HuH-7.5 (cell line): Measurements from ENCODE around the gene NOL11.
"Not testable (repeated sequence)": the region's sequence is repeated elsewhere in the genome, so short reads cannot be mapped to it uniquely, and the experiment has no call there.

Experiments
- DNase-seq: peaks from one replicate; pipeline ENCODE4 v3.0.0; 2011; ENCODE audit warnings: low spot score

The NOL11 gene

DNA sequence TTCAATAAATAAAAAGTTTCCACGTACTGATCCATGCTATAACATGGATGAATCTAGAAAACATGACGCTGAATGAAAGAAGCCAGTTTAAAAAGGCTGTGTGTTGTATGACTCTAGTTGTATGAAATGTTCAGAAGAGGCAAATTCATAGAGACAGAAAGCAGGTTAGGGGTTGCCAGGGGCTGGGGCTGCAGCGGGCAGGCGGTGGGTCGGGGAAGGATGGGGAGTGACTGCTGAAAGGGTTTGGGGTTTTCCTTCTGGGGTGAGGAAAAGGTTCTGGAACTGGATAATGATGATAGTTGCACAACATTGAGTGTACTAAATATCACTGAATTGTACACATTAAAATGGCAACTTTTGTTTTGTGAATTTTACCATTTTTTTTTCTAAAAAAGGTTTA lies 36.3 kb downstream of the NOL11 start:
- DNase-seq = no peak

DNA sequence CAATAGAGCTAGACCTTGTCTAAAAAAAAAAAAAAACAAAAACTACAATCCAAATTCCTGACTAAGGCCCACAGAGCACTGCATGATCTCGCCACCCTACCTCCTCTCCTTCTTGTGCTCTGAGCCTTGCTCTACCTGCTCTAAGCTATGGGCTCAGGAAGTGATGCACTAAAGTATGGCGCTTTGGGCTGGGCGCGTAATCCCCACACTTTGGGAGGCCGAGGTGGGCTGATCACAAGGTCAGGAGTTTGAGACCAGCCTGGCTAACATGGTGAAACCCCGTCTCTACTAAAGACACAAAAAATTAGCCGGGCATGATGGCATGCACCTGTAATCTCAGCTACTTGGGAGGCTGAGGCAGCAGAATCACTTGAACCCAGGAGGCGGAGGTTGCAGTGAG lies 37.0 kb downstream of the NOL11 start:
- not testable (repeated sequence) for DNase-seq

DNA sequence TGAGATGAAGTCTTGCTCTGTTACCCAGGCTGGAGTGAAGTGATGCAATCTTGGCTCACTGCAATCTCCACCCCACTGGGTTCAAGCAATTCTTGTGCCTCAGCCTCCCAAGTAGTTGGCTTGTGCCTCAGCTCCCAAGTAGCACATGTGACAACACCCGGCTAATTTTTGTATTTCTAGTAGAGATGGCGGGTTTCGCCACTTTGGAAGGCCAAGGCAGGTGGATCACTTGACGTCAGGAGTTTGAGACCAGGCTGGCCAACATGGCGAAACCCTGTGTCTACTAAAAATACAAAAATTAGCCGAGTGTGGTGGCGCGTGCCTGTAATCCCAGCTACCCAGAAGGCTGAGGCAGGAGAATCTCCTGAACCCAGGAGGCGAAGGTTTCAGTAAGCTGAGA lies 39.0 kb downstream of the NOL11 start:
- not testable (repeated sequence) for DNase-seq

- DNase-seq = no peak
Measured at GRCh38 chr17:67759355-67760171, 41.8 kb downstream of the NOL11 start.

DNA sequence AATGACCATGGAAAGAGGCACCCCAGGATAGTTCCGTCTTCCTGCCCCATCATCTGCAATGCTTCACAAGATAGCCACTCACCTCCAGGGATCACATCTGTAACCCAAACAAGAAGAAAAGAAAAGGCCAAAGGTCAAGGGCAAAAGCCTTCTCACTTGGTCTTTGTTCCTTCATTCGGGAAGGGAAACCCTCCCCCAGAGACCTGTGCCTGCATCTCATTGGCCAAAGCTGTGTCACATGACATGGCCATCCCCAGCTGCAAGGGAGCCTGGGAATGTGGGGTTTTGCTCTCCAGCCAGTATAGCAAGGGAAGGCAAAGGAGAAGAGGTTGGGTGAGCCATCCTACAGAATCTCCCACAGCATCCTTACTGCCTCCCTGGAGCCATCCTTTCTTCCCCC lies 47.9 kb downstream of the NOL11 start:
- DNase-seq = no peak

GRCh38 chr17:67769231-67769630 lies 51.5 kb downstream of the NOL11 start:
- DNase-seq = no peak

DNA sequence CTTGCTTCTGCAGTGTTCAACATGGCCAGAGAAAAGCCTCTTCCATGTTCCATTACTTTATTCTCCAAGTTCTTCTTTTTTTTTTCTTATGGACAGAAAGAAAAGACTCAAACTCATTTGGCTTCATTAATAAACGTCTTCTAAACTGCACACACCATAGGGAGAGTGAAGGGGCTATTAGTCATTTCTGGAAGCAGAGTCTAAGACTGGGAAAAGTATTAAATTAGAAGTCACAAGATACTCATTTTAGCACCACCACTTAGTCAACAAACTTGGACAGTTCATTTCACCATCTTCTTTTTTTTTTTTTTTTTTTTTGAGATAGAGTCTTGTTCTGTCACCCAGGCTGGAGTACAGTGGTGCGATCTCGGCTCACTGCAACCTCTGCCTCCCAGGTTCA lies 52.8 kb downstream of the NOL11 start:
- DNase-seq = no peak

GRCh38 chr17:67772679-67773078 lies 54.9 kb downstream of the NOL11 start:
- no peak for DNase-seq

- DNase-seq = no peak
Measured at GRCh38 chr17:67773246-67773645, 55.5 kb downstream of the NOL11 start.

- DNase-seq = peak; percentile 47
Measured at GRCh38 chr17:67779098-67779672, 61.4 kb downstream of the NOL11 start.

DNA sequence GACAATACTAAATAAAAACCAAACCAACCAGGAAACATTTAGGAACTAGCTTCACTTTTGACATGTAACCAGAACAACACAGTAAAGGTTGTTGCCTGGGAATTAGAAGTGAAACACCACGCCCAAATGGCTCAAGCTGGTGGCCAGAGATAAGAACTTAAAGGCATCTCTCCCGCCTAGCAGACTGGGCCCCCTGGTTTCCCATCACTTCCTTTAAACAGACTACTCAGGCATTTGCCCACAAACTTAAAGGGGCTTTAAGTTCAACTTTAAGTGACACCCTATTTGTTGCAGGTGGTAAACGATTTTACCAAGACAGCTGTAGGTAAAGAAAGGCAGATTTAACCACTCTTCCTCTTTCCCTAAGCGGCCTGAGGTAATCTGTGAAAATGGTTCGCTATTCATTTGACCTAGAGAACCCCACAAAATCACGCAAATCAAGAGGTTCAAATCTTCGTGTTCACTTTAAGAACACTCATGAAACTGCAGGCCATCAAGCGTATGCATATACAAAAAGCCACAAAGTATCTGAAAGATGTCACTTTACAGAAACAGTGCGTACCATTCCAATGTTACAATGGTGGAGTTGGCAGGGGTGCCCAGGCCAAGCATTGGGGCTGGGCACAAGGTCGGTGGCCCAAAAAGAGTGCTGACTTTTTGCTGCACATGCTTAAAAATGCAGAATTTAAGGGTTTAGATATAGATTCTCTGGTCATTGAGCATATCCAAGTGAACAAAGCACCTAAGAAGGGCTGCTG lies 66.8 kb downstream of the NOL11 start:
- DNase-seq = no peak

- DNase-seq = no peak
Measured at GRCh38 chr17:67785122-67785477, 67.4 kb downstream of the NOL11 start.

DNA sequence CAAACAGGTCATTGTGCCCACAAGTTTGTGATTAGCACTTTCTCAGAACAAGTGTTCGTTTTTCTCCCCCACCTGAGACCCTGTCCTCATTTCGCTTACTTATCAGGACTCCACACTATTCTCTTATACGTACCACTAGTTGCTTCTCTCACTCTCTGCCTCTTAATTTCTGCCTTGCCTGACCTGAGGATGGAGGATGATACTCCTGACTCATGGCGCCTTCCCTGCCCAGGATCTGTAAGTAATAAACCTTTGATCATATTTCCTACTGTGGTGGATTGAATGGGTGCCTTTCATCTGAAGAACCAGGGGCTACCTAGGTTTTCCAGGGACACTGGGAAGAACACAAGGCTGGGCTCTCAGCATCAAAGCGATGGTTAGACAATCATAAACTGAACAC lies 67.8 kb downstream of the NOL11 start:
- DNase-seq = no peak
